Kasumi-1 (cell line): ENCODE data around the gene SPACDR.
"Not testable (repeated sequence)": the region's sequence is repeated elsewhere in the genome, so short reads cannot be mapped to it uniquely, and the experiment has no call there.

Experiments
- DNase-seq, 2 experiments: peaks; one replicate each; lab custom pipeline; 2025; lab: John Stamatoyannopoulos, UW

The SPACDR gene

GRCh38 chr7:100464210-100464660, at the start of gene SPACDR:
Gene SPACDR, minus strand, starts transcription at chr7:100464260. Its CDS starts 235 bp downstream, at chr7:100464025.
- no peak for DNase-seq

GRCh38 chr7:100513212-100513810, 49.3 kb upstream of the SPACDR start:
- DNase-seq, result no peak

GRCh38 chr7:100510437-100511239, 46.6 kb upstream of the SPACDR start:
- no peak for DNase-seq

- DNase-seq, result no peak
These were observed 45.2 kb upstream of the SPACDR start for GRCh38 chr7:100509231-100509630.

GRCh38 chr7:100506356-100506923, 42.4 kb upstream of the SPACDR start:
- no peak for DNase-seq

- no peak for DNase-seq
These were observed 41.0 kb upstream of the SPACDR start for GRCh38 chr7:100504887-100505611.

GRCh38 chr7:100504031-100504430, 40.0 kb upstream of the SPACDR start:
- not testable (repeated sequence) for DNase-seq

GRCh38 chr7:100500743-100501142, 36.7 kb upstream of the SPACDR start:
- DNase-seq, result not testable (repeated sequence)

GRCh38 chr7:100496509-100496908, 32.4 kb upstream of the SPACDR start:
- no peak for DNase-seq

GRCh38 chr7:100493476-100494264, 29.6 kb upstream of the SPACDR start:
- peak in 1 of 2 experiments; percentile 13 for DNase-seq

GRCh38 chr7:100492738-100493475, 28.8 kb upstream of the SPACDR start:
- no peak for DNase-seq

- no peak for DNase-seq
These were observed 27.1 kb upstream of the SPACDR start for GRCh38 chr7:100491192-100491578.

GRCh38 chr7:100490483-100491191, 26.6 kb upstream of the SPACDR start:
- no peak for DNase-seq

GRCh38 chr7:100489824-100490223, 25.8 kb upstream of the SPACDR start:
- peak; percentile 19 to 50 for DNase-seq

GRCh38 chr7:100489121-100489520, 25.1 kb upstream of the SPACDR start:
- DNase-seq, result no peak

- DNase-seq, result no peak
These were observed 24.5 kb upstream of the SPACDR start for GRCh38 chr7:100488333-100489095.

GRCh38 chr7:100486753-100487446, 22.8 kb upstream of the SPACDR start:
- DNase-seq, result no peak

- DNase-seq, result no peak
These were observed 22.1 kb upstream of the SPACDR start for GRCh38 chr7:100486111-100486636.

- no peak for DNase-seq
These were observed 21.4 kb upstream of the SPACDR start for GRCh38 chr7:100485471-100485876.
